Heart right ventricle (tissue), 16 donors: Measurements from ENCODE around the gene CYB5R3. TPM values are rescaled to one million over a fixed set of nuclear protein-coding genes. Genes with fewer than 3 reads are reported as not detected.

Source experiments
- ATAC-seq, 8 donors: fragments of 200-7000 bp; cut with Tn5 transposase; one replicate each; pipeline ENCODE4 v1.9.1; 2020; ENCODE audit warnings: mild to moderate bottlenecking in 8 of 8, moderate library complexity in 8 of 8, moderate number of reproducible peaks in 1 of 8
- DNase-seq, 2 donors: peaks; one replicate each; pipeline ENCODE4 v3.0.0-alpha.2; 2020
- H3K27ac ChIP-seq, 10 donors: fragments of 200-600 bp; sonication (generic) in 2 of 10; one replicate each; pipeline versions ENCODE4 v1.5.0 to v1.8.0; 2020 to 2022; ENCODE audit warnings: mild to moderate bottlenecking in 3 of 10
- H3K27me3 ChIP-seq, 7 donors: fragments of 200-600 bp; one replicate each; pipeline ENCODE4 v1.8.0; 2021 to 2022; ENCODE audit warnings: mild to moderate bottlenecking in 2 of 7
- H3K36me3 ChIP-seq, 9 donors: fragments of 200-600 bp; sonication (generic) in 1 of 9; one replicate each; pipeline versions ENCODE4 v1.5.0 to v1.8.0; 2020 to 2022; ENCODE audit warnings: mild to moderate bottlenecking in 2 of 9
- H3K4me1 ChIP-seq, 9 donors: fragments of 200-600 bp; sonication (generic) in 1 of 9; one replicate each; pipeline versions ENCODE4 v1.5.0 to v1.8.0; 2020 to 2022; ENCODE audit warnings: mild to moderate bottlenecking in 4 of 9
- H3K4me3 ChIP-seq, 10 donors: fragments of 200-600 bp; sonication (generic) in 2 of 10; one replicate each; pipeline versions ENCODE4 v1.5.0 to v1.8.0; 2020 to 2022; ENCODE audit warnings: mild to moderate bottlenecking in 7 of 10, moderate library complexity in 2 of 10
- H3K9me3 ChIP-seq, 11 donors: fragments of 200-600 bp in 10 of 11; sonication (generic) in 2 of 11; one replicate each; pipeline versions ENCODE4 v1.5.0 to v1.8.0; 2013 to 2022; ENCODE audit warnings: mild to moderate bottlenecking in 2 of 11, control low read depth in 1 of 11, moderate library complexity in 1 of 11
- CTCF ChIP-seq, 9 donors: fragments of 200-600 bp; sonication (generic) in 2 of 9; IDR thresholded peaks; one replicate each; pipeline versions ENCODE4 v1.5.0 to v1.8.0; 2021 to 2022; ENCODE audit warnings: antibody characterized with exemption in 9 of 9, mild to moderate bottlenecking in 5 of 9, moderate library complexity in 1 of 9
- WGBS, 2 donors: extraction: QIAGEN DNeasy Blood & Tissue Kit; methylation state at CpG; one replicate each; pipeline ENCODE4 v1.1.7; 2013; ENCODE audit warnings: inconsistent platforms in 1 of 2; 5-methylcytosine and 5-hydroxymethylcytosine counted together
- intact Hi-C, 10 donors: fragments of 100-400 bp; cut with DNase I; formaldehyde crosslinking; loops; one replicate each; pipeline versions ENCODE4 v1.11.1 to v1.14.2; 2022
- polyA plus RNA-seq, 2 donors: library from polyadenylated mRNA; stranded (reverse); fragments of 200-250 nt; gene quantifications; one replicate each; pipeline ENCODE4 v1.2.3, GENCODE V29; 2013
- total RNA-seq, 10 donors: library from RNA; stranded (reverse); fragmentation: NEBNext Ultra II Directional in 3 of 10; extraction: Animal tissue kit (Norgen Biotek cat#: 25700) in 3 of 10; gene quantifications; one replicate each; pipeline versions ENCODE4 v1.2.1 to v1.2.4, GENCODE V29; 2021 to 2023
- donor health status: Arrhythmogenic right ventricular cardiomyopathy.
- donor health status: ischemic (EF 13 %, LVEDD 7.1; RV severe dilation, severe dysfunction).
- donor health status: healthy with polysubstance abuse.
- donor health status: DM: no; HTN: yes; CAD: no.
- donor health status: DM: no; HTN: no; CAD: no.
- donor health status: ischemic (EF 25% LVEDD 6.9; RV normal size, moderate dysfunction).
- donor health status: ischemic (EF 25% LVEDD 5.7; RV mildly dilated, moderate dysfunction).
- donor health status: healthy.
- donor health status: DM: yes; HTN: yes; CAD: no.
- donor health status: Ischemic cardiomyopathy.
- donor health status: ischemic (EF 35%, LVEDD 5.7; RV mildly dilated, moderate dysfunction).
- donor health status: nonischemic (EF 11% LVEDD 7.7; RV severe dilation, severe dysfunction).
- donor health status: DM: yes; HTN: yes; CAD: no.
- donor health status: PGD.
- donor health status: ischemic (EF 29% LVEDD 5.4; RV normal size, mild dysfunction).
- donor health status: nonischemic (EF 23%, LVEDD 6.1; RV moderate dilation, normal function).

The CYB5R3 gene
- total and polyA plus RNA-seq, 12 donors = 91.9 to 633 (median 310) TPM

DNA sequence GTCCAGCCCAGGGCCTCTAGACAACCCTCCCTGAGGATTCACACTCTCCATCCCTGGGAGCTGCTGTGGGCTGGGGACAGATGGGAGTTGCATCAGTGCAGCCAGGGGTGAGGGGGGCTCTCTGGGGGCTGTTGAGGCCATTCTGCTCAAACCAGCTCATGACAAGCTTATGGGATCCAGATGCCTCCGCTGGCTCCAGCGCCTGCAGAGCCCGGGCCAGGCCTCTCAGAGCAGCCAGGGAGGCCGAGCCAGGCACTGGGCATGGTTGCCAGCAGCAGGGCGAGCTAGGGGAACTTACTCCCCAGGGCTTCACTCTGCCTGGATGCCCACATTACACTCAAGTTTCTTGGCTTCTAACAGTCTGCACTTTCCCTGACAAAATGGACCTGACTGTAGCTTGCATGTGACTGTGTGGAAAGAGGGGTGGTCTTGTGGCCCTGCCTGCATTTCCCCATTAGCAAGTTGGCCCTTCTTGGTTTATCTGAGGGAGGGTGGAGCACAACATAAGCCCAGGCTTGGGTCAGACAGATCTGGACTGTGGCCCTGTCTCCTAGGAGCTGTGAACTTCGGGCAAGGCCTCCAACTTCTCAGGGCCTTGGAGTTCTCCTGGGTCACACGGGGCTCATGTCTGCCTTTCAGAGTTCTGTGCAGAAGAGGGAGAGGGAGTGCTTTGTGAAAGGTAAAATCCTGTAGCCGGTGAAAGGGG lies 34.5 kb upstream of the CYB5R3 start:
- peaks cover 65 to 98% (median 90%) of the 10 kb centered on the region in 9 donors for H3K4me1 ChIP-seq
- H3K36me3 ChIP-seq = no peaks in the 10 kb centered on the region
- no peak overlapping the region for H3K4me3 ChIP-seq
- 34 to 39% methylated on average over 8 of the region's 8 CpGs for WGBS, 2 donors
- ATAC-seq (peak; percentile 23 to 66 (median 48)), DNase-seq (peak; percentile 74 to 85)
- no peaks in the 10 kb centered on the region for H3K27me3 ChIP-seq
- no peak for TF ChIP-seq CTCF (IDR thresholded peaks at IDR 0.05)
- H3K9me3 ChIP-seq = peaks cover 0 to 3% (median 0%) of the 10 kb centered on the region in 11 donors
- peak overlapping the region; percentile 70 to 96 (median 92) for H3K27ac ChIP-seq
- intact Hi-C loops = loop anchor here in 3 of 10 donors (5.0 kb wide), 2 partner anchors 34 to 39 kb away; partner anchors contain the start of gene A4GALT (in 1 of the 3)

GRCh38 chr22:42682113-42682851 lies 33.1 kb upstream of the CYB5R3 start:
- H3K36me3 ChIP-seq = no peaks in the 10 kb centered on the region
- peaks cover 0 to 7% (median 0%) of the 10 kb centered on the region in 11 donors for H3K9me3 ChIP-seq
- ATAC-seq (peak in 1 of 8 donors; percentile 12), DNase-seq (no peak)
- no peak overlapping the region for H3K4me3 ChIP-seq
- intact Hi-C loops = loop anchor here in 3 of 10 donors (5.0 kb wide), 2 partner anchors 35 to 40 kb away; partner anchors contain the start of gene A4GALT (in 1 of the 3)
- peak overlapping the region in 9 of 10 donors; percentile 90 to 96 (median 93) for H3K27ac ChIP-seq
- H3K4me1 ChIP-seq = peaks cover 55 to 98% (median 91%) of the 10 kb centered on the region in 9 donors
- TF ChIP-seq CTCF (IDR thresholded peaks at IDR 0.05) = no peak
- 60 to 61% methylated on average over 10 of the region's 10 CpGs for WGBS, 2 donors
- no peaks in the 10 kb centered on the region for H3K27me3 ChIP-seq

DNA sequence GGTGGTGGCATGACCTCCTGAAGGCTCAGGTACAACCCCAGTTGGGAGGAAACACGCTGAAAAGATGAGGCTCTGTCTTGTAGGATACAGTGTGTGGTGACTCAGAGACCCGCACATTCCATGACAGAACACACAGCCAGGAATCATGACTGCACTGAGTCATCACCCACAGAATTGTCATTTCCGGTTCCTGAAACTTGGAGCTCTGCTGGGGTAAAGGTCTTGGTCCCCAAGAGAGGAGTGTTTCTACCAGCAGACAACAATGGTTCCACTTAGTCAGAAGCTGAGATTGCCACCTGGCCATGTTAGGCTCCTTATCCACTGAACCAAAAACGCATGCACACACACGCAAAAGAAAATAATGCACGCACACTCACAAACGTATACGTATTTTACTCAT lies 31.5 kb upstream of the CYB5R3 start:
- intact Hi-C loops = loop anchor here in 3 of 10 donors (5.0 kb wide), 2 partner anchors 37 to 42 kb away; partner anchors contain the start of gene A4GALT (in 1 of the 3)
- H3K36me3 ChIP-seq = no peaks in the 10 kb centered on the region
- H3K4me1 ChIP-seq = peaks cover 47 to 98% (median 91%) of the 10 kb centered on the region in 9 donors
- TF ChIP-seq CTCF (IDR thresholded peaks at IDR 0.05) = no peak
- ATAC-seq (peak in 3 of 8 donors; percentile 10 to 78 (median 40)), DNase-seq (no peak)
- no peaks in the 10 kb centered on the region for H3K27me3 ChIP-seq
- 68 to 70% methylated on average over 8 of the region's 8 CpGs for WGBS, 2 donors
- peaks cover 0 to 7% (median 0%) of the 10 kb centered on the region in 11 donors for H3K9me3 ChIP-seq
- peak overlapping the region in 6 of 10 donors; percentile 15 to 92 (median 52) for H3K27ac ChIP-seq
- no peak overlapping the region for H3K4me3 ChIP-seq

GRCh38 chr22:42679691-42680090 lies 30.5 kb upstream of the CYB5R3 start:
- peaks cover 0 to 7% (median 0%) of the 10 kb centered on the region in 11 donors for H3K9me3 ChIP-seq
- TF ChIP-seq CTCF (IDR thresholded peaks at IDR 0.05) = no peak
- 80 to 98% methylated on average over 4 of the region's 4 CpGs for WGBS, 2 donors
- ATAC-seq = no peak
- no peak for DNase-seq
- H3K4me1 ChIP-seq = peaks cover 41 to 98% (median 91%) of the 10 kb centered on the region in 9 donors
- H3K27me3 ChIP-seq = no peaks in the 10 kb centered on the region
- H3K4me3 ChIP-seq = no peak overlapping the region
- H3K36me3 ChIP-seq = no peaks in the 10 kb centered on the region
- intact Hi-C loops = loop anchor here in 4 of 10 donors (5.0 kb wide), 3 partner anchors 38 to 63 kb away; partner anchors contain the start of gene A4GALT (in 1 of the 4)
- H3K27ac ChIP-seq = peak overlapping the region in 3 of 10 donors; percentile 26 to 91 (median 77)
